ENCODE data around the gene LGMN.

GRCh38 chr14:92687681-92688433 lies 60.6 kb downstream of the LGMN start:
- TF ChIP-seq GATA3 (IDR thresholded peaks at IDR 0.05; ENCODE audit: low read depth, low read length) (no peak), GATA2 (IDR thresholded peaks at IDR 0.05; ENCODE audit: low read depth, low read length) (no peak)
